Dermis blood vessel endothelial cell (primary cell): Measurements from ENCODE around the gene NUDT15. TPM values are rescaled to one million over a fixed set of nuclear protein-coding genes. Genes with fewer than 3 reads are reported as not detected.

Experiments used
- total RNA-seq: library from RNA; depleted of rRNA; stranded (reverse); fragments of >200 nt; gene quantifications from 2 replicates; pipeline ENCODE4 v1.2.3, GENCODE V29; 2014

Gene NUDT15
- total RNA-seq, 1 donor from 2014 or later = 18.2 TPM

Other genes with a start within 250 kb of the NUDT15 start
- gene SUCLA2, start 36.5 kb upstream of the NUDT15 start, total RNA-seq = 39.1 and 54.9 TPM in 2 replicates
- 28.2 and 43.8 TPM in 2 replicates for gene MED4, start 57.4 kb downstream of the NUDT15 start, total RNA-seq
- gene ITM2B, start 195.5 kb downstream of the NUDT15 start, total RNA-seq = 327 and 538 TPM in 2 replicates